ENCODE results near the gene UBE4B.
"Not testable (repeated sequence)": the region's sequence is repeated elsewhere in the genome, so short reads cannot be mapped to it uniquely, and the experiment has no call there.

Gene UBE4B

DNA sequence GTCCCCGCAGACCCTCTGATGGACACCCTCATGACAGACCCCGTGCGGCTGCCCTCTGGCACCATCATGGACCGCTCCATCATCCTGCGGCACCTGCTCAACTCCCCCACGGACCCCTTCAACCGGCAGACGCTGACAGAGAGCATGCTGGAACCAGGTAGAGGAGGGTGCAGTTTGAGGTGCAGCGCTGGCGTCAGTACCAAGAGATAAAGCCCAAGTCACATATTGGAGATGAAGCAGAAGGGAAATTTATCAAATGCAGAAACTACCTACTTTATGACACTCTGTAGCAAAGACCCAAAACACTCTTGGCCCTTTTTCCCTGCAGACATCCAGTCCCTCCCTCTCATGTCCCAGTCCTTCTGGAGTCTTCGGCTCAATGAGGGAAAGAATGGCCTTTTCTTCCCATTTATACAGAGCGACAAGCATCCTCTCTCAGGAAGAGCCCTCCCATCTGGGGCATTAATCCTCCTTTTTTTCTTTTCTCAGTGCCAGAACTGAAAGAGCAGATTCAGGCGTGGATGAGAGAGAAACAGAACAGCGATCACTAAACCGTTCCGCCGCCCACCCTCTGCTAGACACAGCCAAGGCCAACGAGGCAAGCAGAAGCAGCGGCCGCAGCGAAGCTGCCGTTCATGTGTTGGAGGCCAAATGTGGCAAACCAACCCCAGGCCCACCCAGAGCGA is 146.8 kb downstream of the UBE4B start:
- no peak for DNase-seq

DNA sequence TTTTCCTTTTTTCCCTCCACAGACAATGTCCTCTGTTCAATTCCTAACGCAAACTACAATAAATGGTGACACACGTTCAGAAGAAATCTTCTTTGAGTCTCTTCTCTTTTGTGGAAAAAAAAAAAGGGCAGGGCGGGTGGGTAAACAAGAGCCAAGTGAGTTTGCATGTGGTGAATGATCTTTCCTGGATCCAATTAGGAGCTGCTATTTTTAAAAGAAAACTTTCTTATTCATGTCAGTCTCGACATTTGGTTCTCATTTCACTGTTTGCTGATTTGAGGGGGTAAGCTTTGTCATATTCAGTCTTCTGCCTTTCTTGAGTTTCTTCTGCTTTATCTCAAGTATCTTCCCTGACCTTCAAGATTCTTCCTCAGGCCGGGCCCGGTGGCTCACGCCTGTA is 148.4 kb downstream of the UBE4B start:
- no peak for DNase-seq

GRCh38 chr1:10185759-10186158 is 153.0 kb downstream of the UBE4B start:
- DNase-seq = no peak

DNA sequence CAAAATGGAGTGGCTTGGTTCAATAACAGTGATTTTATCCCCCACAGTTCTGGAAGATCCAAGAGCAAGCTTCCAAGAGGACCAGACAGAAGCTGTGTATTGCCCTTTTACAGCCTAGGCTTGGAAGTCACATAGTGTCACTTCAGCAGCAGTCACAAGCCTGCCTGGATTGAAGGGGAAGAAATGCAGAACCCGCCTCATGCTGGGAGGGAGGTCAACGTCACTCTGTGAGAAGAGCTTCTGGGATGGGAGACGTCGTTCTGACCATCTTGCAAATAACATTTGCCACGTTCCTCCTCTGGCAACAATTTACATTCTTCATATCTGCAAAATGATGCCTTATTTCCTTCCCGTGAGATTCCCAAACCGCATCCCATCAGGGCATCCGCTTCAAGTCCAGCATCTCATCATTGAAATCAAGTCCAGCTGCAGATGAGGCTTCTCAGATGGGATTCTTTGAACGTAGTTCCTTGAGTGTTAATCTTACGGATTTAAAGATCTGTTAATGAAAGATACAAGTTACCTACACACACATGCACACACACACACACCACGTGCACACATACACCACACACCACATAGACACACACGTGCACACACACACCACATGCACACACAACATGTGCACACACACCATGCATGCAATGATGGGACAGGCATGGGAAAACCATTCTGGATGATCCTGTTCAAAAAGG is 153.7 kb downstream of the UBE4B start:
- DNase-seq = no peak

- DNase-seq = no peak
Measured at GRCh38 chr1:10187026-10187334, 154.2 kb downstream of the UBE4B start.

DNA sequence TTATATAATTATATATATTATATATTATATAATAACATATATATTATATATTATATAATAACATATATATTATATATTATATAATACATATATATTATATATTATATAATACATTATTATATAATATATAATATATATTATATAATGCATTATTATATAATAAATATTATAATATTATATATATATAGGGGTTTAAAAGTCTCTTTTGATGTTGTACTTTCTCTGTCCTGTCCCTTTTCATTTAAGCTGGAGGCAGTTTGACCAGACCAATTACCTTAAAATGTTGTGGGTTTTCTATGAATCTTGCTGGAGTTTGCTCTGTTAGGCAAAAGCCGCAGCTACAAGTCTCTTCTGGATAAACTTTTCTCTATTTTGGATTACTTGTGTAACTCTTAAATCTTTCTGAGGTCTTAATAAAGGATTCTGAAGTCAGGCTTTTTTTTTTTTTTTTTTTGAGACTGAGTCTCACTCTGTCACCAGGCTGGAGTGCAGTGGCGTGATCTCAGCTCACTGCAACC is 155.4 kb downstream of the UBE4B start:
- no peak for DNase-seq

DNA sequence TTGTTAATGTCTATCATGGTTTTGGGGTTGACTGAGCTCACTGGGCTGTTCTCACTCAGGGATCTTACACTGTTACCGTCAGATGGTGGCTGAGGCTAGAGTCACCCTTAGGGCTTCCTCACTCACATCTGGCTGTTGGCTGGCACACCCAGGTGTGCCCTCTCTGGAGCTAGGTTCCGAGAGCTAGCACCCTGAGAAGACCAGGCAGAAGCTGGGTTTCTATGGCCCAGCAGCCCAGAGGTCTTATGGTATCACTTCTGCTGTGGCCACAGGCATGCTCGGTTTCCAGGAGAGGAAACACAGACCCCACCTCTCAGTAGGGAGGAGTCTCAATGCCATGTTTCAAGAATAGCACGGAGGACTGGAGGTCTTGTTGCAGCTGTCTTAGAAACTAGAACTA is 156.9 kb downstream of the UBE4B start:
- DNase-seq = peak; percentile 89

GRCh38 chr1:10192263-10192662 is 159.5 kb downstream of the UBE4B start:
- no peak for DNase-seq

DNA sequence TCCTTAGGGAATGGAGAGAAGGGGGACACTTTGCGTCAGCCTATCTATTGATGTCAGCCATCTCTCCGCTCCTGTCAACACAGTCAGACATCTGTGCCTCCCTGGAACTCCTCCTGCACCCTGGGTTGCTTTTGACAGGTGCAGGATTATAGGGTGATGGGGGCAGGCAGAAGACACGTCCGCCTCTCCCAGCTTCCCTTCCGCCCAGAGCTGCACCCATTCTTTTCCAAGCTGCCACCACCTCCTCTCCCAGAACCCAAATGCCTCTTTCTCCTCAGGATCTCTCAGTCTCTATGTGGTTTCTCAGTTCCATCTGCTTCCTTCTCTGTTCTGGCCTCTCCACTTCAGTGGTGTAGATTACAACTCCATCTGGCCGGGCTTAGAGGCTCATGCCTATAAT is 160.5 kb downstream of the UBE4B start:
- DNase-seq = no peak

DNA sequence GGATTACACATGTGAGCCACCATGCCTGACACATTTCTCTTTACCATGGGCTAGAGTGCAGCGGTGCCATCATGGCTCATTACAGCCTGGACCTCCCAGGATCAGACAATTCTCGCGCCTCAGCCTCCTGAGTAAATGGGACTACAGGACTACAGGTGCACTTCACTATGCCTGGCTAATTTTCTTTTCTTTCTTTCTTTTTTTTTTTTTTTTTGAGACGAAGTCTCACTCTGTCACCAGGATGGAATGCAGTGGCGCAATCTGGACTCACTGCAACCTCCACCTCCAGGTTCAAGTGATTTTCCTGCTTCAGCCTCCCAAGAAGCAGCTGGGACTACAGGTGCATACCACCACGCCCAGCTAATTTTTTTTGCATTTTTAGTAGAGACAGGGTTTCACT is 162.8 kb downstream of the UBE4B start:
- DNase-seq = no peak

DNA sequence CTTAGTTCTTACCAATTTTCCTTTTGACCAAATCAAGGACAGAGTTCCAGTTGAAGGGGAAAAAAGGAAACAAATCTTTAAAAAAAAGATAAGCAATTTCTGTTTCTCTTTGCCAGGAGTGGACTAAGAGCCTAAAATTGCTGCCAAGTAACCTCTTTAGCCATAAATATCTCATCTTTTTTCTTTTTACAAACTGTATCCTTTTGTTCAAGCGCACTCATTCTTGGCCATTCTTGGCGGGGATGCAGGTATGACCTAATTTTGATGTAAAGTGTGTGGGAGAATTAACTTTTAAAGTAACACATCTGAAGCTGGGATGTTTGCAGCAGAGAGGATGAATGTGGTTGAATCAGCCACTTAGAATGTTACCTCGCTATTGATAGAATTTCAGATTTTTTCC is 164.2 kb downstream of the UBE4B start:
- DNase-seq = no peak

GRCh38 chr1:10200620-10201019 is 167.9 kb downstream of the UBE4B start:
- no peak for DNase-seq

DNA sequence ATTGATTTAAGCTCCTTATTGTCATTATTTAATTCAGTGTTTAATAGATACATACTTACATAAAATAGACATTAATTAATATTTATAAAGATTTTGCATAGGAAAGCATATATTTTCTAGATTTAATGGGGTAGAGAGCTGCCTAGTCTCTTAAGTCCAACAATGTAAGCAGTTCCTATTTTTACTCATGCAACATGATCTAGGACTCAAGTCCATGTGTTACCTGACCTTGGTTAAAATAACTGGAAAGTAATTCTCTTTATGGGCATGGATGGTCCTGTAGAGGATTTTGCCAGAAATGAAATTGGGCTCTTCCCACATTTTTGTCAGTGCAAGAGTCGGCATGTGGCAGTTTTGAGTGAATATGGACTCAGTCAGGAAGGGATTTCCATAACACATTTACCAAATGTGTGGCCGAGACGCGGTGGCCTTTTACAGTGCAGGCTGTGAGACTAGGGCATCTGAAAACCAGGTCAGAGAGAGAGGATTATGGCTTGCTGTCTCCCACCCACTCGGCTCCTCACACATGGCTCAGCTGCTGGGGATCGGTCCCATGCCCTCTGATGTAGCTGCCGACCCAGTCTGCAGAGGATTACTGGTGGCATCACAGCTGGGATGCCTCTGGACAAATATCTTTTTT is 171.4 kb downstream of the UBE4B start:
- DNase-seq = no peak

DNA sequence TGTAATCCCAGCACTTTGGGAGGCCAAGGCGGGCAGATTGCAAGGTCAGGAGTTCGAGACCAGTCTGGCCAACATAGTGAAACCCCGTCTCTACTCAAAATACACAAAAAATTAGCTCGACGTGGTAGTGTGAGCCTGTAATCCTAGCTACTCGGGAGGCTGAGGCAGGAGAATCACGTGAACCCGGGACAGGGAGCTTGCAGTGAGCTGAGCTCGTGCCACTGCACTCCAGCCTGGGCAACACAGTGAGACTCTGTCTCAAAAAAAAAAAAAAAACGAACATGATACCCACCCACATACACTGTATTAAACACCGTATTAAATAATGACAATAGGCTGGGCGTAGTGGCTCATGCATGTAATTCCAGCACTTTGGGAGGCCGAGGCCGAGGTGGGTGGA is 172.4 kb downstream of the UBE4B start:
- DNase-seq = not testable (repeated sequence)

- no peak for DNase-seq
Measured at GRCh38 chr1:10207810-10208209, 175.1 kb downstream of the UBE4B start.

- DNase-seq = no peak
Measured at GRCh38 chr1:10208537-10208936, 175.8 kb downstream of the UBE4B start.

GRCh38 chr1:10209590-10209904 is 176.8 kb downstream of the UBE4B start:
- DNase-seq = no peak

GRCh38 chr1:10209905-10210810 is 177.4 kb downstream of the UBE4B start, which contains the start of gene KIF1B:
KIF1B (plus strand) TSS chr1:10210570; CDS start chr1:10232329, 21,759 bp downstream.
- peak; percentile 99 for DNase-seq

GRCh38 chr1:10210841-10211804 is 178.4 kb downstream of the UBE4B start:
- peak; percentile 40 for DNase-seq

DNA sequence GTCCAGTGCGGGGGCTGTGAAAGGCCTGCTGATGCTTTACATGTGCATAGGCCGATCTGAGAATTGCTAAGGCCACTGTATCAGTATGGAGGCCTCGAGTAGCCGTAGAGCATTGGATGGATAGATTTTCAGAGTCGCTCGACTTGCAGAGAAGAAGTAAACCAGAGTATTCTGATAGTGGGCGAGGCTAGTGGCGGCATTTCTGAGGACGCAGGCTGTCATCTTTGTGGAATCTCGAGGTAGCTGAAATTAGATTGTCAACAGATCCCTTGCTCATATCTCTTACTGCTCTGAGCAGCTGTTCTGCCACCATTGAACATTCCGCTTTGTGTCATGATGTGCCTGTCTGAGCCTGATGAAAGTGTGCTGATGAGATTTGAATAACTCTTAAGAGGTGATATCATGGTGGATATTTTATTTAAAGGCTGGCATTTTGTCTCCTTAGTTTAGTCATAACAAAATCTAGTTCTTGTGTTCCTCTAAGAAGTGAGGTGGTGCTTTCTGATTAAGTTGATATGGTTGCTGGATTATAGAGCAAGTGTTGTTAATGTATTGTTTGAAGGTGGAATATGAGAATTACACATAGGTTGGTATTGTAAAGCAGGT is 179.2 kb downstream of the UBE4B start:
- DNase-seq = no peak

DNA sequence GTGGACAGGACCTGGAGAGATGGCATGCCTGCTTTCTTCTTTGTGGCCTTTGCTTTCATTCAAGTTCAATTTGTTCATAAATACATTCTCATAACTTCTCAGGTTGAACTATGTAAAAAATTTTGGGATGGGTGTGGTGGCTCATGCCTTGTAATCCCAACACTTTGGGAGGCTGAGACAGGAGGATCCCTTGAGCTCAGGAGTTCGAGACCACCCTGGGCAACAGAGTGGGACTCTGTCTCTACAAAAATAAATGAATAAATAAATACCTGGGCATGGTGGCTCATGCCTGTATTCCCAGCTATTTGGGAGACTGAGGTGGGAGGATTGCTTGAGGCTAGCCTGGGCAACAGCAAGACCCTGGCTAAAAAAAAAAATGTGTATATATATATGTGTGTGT is 179.7 kb downstream of the UBE4B start:
- no peak for DNase-seq
